T47D (cell line): ENCODE data around the gene GSTT4.
"Not testable (repeated sequence)": the region's sequence is repeated elsewhere in the genome, so short reads cannot be mapped to it uniquely, and the experiment has no call there.

Experiments
- DNase-seq, 2 experiments: peaks; one replicate each; pipeline versions ENCODE4 v3.0.0 to v3.0.0-alpha.2; 2011 to 2012; ENCODE audit warnings: low read depth in 1 of 2, low spot score in 1 of 2
- JUND ChIP-seq: IDR thresholded peaks from 2 replicates; pipeline ENCODE4 v1.6.1; 2012; ENCODE audit warnings: low read depth
- in situ Hi-C: cut with HindIII; loops from 2 replicates; pipeline ENCODE4 v1.10.0; 2016; ENCODE audit warnings: low sequenced_read_pairs, low pct_unique_long_range_greater_than_20kb

Gene GSTT4

DNA sequence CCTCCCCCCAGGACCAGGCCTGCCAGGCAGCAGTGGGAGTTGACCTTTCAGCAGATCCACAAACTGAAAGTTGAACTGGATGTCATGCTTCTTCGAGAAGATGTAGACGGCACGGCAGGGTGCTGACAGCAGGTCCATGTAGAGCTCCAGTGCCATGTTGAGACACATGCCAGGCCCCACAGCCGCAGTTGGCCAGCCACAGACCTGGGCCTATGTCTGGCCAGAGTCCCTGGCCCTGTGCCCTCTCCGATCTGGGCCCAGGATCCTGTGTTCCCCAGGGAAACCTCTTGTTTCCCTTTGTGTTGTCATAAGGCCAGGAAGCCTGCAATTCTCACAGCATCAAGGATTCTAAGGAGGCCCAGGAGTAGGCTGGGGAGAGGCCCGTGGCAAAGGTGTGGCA lies at the start of gene GSTT4:
Gene GSTT4 (minus strand): TSS at position 253 of the 400 bp plus-strand sequence. CDS start 97 bp downstream, at position 156.
- no peak for DNase-seq
- no peak for TF ChIP-seq JUND
- in situ Hi-C loops, result no loop called here

DNA sequence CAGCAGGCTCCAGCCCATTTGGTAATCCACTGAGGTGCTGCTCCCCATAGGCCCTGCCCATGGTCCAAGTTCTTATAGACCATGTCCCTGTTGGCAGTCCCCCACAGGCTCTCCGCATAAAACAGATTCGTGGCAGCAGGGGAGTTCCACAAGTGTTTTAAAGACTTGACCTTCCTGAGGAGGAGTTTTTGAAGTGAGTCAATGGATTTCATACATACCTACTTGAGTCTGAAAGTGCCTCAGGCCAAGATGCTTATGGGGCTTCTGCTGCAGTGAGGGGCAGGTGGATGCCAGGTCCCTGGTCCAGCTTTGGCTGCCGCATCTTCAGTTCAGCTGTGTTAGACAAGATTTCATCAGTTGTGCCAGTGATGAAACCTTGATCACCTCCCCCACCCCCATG lies 49.1 kb upstream of the GSTT4 start:
- no peak for DNase-seq
- no peak for TF ChIP-seq JUND
- in situ Hi-C loops, result no loop called here

DNA sequence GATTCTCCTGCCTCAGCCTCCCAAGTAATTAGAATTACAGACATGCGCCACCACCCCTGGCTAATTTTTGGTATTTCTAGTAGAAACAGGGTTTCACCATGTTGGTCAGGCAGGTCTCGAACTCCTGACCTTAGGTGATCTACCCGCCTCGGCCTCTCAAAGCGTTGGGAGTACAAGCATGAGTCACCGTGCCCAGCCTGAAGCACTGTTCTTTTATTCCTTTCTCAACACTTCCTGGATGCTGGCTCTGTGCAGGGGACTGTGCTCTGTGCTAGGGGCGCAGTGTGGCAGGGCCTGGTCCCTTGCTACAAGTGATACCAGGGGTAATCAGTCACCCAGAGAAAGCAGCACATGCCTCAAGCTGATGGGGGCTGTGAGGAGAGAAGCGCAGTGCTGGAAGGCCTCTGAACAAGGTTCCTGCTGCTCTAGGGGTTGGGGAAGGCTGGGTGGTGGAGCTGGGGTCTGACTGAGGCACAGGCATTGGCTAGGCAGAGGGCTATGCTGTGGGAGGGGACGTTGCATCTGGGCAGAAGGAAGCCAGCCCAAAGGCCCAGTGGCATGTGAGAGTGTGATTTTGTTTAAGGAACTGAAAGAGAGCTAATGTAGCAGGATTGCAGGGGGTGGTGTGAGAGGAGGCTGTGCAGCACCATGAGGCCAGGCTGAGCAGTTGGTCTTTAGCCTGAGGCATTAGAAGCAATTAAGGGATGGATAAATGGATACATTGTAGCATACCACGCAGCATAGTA lies 48.4 kb upstream of the GSTT4 start:
- no peak for DNase-seq
- no peak for TF ChIP-seq JUND
- in situ Hi-C loops, result no loop called here

DNA sequence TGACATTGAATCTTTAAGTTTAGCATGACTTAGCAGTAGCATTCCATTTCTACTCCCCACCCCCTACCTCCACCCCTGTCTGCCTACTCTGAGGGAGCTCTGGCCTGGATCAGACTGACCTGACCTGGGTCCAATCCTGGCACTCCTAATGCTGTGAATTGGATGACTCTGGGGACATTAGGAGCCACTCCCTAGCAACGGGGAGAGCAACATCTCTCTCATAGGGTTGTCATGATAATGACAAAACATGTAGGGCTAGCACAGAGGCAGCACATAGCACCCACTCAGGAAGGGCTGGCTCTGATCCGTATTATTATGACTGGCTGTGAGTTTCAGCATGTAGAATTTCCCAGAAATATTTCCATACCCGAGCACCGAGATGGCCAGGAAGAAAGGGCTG lies 46.3 kb upstream of the GSTT4 start:
- DNase-seq, result no peak
- in situ Hi-C loops, result no loop called here
- no peak for TF ChIP-seq JUND

DNA sequence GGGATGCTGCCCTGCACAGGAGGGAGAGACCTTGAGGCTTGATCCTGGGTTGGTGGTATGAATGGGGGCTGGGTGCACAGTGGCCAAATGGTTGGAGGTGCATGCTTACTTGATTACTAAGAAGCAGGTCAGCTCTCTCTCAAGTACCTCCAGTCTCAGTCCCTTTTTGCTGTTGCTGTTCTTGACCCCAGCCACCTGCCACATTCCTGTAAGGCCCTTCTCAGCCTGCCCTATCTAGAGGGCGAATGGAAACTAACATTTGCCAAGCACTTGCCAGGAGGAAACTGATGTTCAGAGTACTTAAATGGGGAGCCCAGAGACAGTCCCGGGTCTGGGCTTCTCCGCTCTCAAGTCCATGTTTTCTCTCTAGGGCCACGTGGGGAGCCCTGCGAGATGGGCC lies 45.8 kb upstream of the GSTT4 start:
- in situ Hi-C loops, result no loop called here
- no peak for DNase-seq
- no peak for TF ChIP-seq JUND

DNA sequence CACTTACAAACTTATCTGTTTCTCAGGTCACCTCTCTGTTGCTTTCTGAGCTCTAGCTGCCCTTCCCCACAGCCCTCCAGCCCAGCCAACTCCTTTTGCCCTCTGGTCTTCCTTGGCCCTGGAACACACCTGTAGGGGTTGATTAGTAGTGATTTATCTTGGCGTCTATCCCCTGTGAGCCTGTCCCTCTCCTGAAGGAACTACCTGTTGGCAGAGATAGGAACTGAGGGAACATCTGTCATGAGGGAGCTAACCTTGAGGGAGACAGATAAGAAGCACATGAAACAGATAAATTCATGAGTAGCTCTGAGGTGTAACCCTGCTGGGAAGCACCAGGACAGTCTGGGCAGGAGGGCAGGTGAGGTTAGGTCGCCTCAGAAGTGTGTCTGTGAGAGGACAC lies 44.7 kb upstream of the GSTT4 start:
- no peak for DNase-seq
- in situ Hi-C loops, result no loop called here
- no peak for TF ChIP-seq JUND

DNA sequence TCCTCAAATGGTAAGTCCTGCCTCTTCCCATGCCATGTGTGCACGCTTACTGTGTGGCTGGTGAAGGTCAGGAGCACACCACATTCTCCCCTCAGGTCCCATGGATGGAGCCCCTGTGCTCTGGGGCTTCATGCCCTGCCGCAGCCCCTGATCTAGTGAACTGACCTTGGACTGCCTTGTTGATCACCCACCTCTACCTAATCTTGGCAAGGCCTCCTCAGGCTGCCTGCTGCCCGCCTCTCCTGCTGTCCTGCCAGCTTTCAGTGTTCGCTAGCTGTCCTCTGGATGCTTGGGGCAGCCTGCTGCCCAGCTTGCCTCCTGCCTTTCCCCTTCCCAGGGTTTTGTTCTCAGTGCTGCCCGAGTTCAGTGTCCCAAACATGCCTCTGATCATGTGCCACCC lies 44.0 kb upstream of the GSTT4 start:
- in situ Hi-C loops, result no loop called here
- DNase-seq, result no peak
- no peak for TF ChIP-seq JUND

DNA sequence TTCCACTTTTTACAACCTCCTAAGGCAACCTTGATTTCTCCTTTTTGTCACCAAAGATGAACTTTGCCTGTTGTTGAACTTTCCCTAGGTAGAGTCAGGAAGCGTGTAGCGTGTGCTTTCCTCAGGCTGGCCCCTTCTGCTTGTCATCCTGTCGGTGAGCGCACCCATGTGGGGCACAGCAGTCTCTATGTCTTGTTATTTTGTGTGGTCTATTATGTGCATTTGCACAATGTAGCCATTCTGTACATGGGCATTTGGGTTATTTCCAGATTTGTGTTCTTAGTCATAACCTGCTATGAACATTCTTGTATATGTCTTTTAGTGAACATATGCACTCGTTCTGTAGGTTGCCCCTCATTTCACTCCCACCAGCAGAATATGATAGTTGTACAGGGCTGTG lies 40.8 kb upstream of the GSTT4 start:
- no peak for DNase-seq
- no peak for TF ChIP-seq JUND
- in situ Hi-C loops, result no loop called here

DNA sequence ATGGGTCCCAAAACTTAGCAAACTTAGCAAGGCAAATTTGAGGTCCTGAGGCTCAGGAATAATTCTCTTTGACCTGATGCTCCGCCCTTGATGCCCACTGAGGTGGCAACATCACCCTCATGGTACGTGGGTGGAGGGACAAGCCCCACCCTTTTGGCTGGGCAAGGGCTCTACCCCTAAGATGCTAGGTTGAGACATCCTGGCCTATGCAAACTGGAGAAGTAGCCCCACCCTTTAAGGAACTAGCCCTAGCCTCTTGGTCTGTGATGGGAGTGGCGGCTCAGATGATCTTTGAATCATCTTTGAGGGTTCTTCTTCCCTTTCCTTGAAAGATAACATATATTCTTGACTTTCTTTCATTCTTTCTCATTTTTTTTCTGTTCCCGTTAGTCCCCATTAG lies 38.7 kb upstream of the GSTT4 start:
- in situ Hi-C loops, result no loop called here
- TF ChIP-seq JUND, result no peak
- no peak for DNase-seq

DNA sequence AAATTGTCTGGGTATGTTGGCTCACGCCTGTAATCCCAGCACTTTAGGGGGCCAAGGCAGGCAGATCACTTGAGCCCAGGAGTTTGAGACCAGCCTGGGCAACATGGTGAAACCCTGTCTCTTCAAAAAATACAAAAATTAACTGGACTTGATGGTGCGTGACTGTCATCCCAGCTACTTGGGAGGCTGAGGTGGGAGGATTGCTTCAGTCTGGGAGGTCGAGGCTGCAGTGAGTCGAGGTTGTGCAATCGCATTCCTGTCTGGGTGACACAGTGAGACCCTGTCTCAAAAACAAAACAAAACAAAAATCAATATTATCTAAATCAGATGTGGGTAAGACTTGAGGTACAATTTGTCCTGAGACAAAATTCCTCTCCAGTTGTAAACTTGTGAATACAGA lies 38.2 kb upstream of the GSTT4 start:
- DNase-seq, in situ Hi-C loops: not testable (repeated sequence)

DNA sequence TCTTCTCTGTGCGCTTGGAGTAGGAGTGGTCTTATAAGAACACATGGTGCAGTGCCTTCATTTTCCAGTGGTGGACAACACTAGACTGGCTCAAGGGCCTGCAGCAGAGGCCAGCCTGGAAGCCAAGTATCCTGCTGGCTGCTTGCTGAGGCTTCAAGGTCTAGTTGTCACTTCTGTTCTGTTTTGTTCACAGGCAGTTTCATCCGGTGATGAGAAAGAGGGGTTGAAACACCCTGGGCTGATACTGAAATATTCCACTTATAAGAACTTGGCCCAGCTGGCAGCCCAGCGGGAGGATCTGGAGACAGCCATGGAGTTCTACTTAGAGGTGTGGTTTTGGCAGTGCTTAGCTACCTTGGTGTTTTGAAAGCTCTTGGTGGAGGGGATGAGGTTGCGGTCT lies 35.7 kb upstream of the GSTT4 start:
- TF ChIP-seq JUND, result no peak
- no peak for DNase-seq
- in situ Hi-C loops, result no loop called here

DNA sequence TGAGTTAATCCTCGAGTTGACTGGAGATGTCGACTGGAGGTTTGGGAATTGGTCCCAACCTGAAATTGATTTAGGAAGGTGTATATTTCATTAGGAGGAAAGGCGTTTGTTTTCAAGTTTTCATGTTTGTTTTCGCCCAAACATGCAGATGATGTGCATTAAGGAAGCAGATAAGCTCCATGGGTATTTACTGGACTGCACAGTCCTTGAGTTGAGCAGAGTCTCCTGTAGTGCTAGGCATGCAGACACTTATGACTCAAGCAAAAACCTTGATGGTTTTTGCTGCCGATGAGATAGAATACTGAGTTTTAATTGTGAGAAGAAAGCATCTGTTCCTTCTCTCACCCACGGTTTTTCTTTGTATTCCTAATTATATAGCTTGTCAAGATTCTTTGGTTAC lies 33.8 kb upstream of the GSTT4 start:
- TF ChIP-seq JUND, result no peak
- in situ Hi-C loops, result no loop called here
- no peak for DNase-seq

DNA sequence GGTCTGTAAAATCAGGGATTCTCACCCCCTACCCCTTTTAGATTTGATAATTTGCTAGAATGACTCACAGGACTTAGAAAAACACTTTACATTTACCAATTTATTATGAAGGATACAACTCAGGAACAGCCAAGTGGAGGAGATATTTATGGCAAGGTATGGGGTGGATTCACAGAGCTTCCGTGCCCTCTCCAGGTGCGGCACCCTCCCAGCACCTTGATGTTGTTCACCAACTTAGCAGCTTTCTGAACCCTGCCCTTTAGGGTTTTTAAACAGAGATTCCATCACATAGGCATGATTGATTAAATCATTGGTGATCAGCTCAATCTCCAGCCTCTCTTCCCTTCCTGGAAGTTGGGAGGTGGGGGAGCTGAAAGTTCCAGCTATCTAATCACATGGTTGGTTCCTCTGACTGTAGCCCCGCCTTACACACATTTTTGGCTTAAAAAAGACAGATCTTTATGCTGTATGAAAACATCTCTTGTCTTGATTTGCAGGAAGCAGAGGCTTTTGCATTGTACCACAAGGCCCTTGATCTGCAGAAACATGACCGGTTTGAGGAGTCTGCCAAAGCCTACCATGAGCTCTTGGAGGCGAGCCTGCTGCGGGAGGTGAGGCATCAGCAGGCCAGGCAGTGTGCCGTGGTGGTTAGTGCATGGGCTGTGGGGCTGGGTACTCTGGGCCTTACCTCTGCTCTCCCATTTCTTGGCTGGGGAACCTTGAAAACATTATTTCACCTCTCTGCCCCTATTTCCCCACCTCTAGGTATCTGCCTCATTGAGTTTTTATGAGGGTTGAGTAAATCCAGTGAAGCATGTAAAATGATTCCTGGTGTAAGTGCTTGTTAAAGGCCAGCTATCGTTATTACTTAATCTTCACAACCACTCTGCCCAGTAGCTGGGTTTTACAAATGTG lies 32.9 kb upstream of the GSTT4 start:
- in situ Hi-C loops, result no loop called here
- DNase-seq, result no peak
- no peak for TF ChIP-seq JUND
